ENCODE results near the gene CLDN25. TPM values are rescaled to one million over a fixed set of nuclear protein-coding genes. Genes with fewer than 3 reads are reported as not detected.

CLDN25 gene
- total and polyA plus RNA-seq, 3 experiments from 2014 or later = not detected

- peaks cover 9% of the 10 kb centered on the region for H3K36me3 ChIP-seq (ENCODE audit: insufficient read depth, low read length)
- H3K9me3 Mint-ChIP-seq = no peaks in the 10 kb centered on the region
- H3K4me1 ChIP-seq (ENCODE audit: insufficient read depth, low read length) = no peaks in the 10 kb centered on the region
- no peaks in the 10 kb centered on the region for H3K9me3 ChIP-seq (ENCODE audit: low read length)
- H3K27ac Mint-ChIP-seq = peak overlapping the region in 1 of 8 donors; percentile 66
- no peak for DNase-seq
- no peak overlapping the region for H3K4me3 ChIP-seq (ENCODE audit: low read length)
- H3K27me3 Mint-ChIP-seq = no peaks in the 10 kb centered on the region
- POLR2A ChIA-PET = no interaction called here
- no peak overlapping the region for H3K27ac ChIP-seq (ENCODE audit: low read depth, low read length)
- CTCF ChIA-PET = no interaction called here
- H3K4me1 Mint-ChIP-seq = peaks cover 0 to 3% (median 0%) of the 10 kb centered on the region in 3 donors
- no peak overlapping the region for H3K4me3 Mint-ChIP-seq
- H3K36me3 Mint-ChIP-seq = peaks cover 12 to 68% (median 17%) of the 10 kb centered on the region in 3 donors
- H3K27me3 ChIP-seq (ENCODE audit: insufficient read depth, low read length, poor library complexity, severe bottlenecking) = no peaks in the 10 kb centered on the region
Measured at GRCh38 chr11:113817162-113817561, 37.6 kb downstream of the CLDN25 start.

DNA sequence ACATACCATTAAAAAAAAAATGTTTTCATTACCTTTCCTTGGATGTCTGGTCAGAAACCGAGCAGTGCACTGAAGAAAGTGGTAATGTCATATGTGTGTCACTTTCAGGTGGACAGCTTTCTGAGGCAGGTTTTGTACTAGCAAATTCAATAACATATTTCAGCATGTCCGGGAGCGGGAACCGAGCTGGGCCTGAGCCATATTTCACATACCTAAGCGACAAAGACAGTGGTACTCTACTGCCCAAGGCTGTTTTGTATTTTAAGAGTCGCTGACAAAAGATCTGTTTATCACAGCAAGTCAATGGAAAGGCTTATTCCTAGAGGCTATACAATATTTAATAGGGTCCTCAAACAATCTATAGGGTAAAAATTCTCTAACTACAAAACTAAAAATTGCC lies 38.0 kb downstream of the CLDN25 start:
- Histone ChIP-seq H3K4me1 (ENCODE audit: insufficient read depth, low read length) (no peaks in the 10 kb centered on the region), H3K9me3 (ENCODE audit: low read length) (no peaks in the 10 kb centered on the region), H3K27ac (ENCODE audit: low read depth, low read length) (no peak overlapping the region), H3K4me3 (ENCODE audit: low read length) (no peak overlapping the region), H3K36me3 (ENCODE audit: insufficient read depth, low read length) (peaks cover 9% of the 10 kb centered on the region), H3K27me3 (ENCODE audit: insufficient read depth, low read length, poor library complexity, severe bottlenecking) (no peaks in the 10 kb centered on the region)
- no peaks in the 10 kb centered on the region for H3K9me3 Mint-ChIP-seq
- no peak overlapping the region for H3K4me3 Mint-ChIP-seq
- H3K27ac Mint-ChIP-seq = peak overlapping the region in 2 of 8 donors; percentile 45 to 66
- POLR2A ChIA-PET = no interaction called here
- no peaks in the 10 kb centered on the region for H3K27me3 Mint-ChIP-seq
- no peak for DNase-seq
- peaks cover 12 to 67% (median 18%) of the 10 kb centered on the region in 3 donors for H3K36me3 Mint-ChIP-seq
- H3K4me1 Mint-ChIP-seq = peaks cover 0 to 3% (median 0%) of the 10 kb centered on the region in 3 donors
- CTCF ChIA-PET = no interaction called here

DNA sequence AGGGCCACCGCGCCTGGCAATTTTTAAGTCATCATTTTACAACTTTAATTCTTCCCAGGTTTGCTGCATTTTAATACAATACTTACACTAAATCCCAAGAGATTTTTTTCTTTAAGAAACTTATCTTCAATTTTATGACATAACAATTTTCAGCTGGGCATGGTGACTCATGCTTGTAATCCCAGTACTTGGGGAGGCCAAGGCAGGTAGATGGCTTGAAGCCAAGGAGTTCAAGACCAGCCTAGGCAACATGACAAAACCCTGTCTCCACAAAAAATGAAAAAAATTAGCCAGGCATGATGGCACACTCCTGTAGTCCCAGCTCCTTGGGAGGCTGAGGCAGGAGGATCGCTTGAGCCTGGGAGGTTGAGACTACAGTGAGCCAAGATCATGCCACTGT lies 38.8 kb downstream of the CLDN25 start:
- Histone ChIP-seq H3K27me3 (ENCODE audit: insufficient read depth, low read length, poor library complexity, severe bottlenecking) (no peaks in the 10 kb centered on the region), H3K4me1 (ENCODE audit: insufficient read depth, low read length) (no peaks in the 10 kb centered on the region), H3K9me3 (ENCODE audit: low read length) (no peaks in the 10 kb centered on the region), H3K36me3 (ENCODE audit: insufficient read depth, low read length) (peaks cover 15% of the 10 kb centered on the region), H3K27ac (ENCODE audit: low read depth, low read length) (no peak overlapping the region), H3K4me3 (ENCODE audit: low read length) (no peak overlapping the region)
- Mint-ChIP-seq H3K4me1 (peaks cover 0 to 3% (median 0%) of the 10 kb centered on the region in 3 donors), H3K27me3 (no peaks in the 10 kb centered on the region), H3K9me3 (no peaks in the 10 kb centered on the region), H3K4me3 (no peak overlapping the region), H3K36me3 (peaks cover 16 to 65% (median 21%) of the 10 kb centered on the region in 3 donors), H3K27ac (no peak overlapping the region)
- ChIA-PET POLR2A (no interaction called here), CTCF (no interaction called here)
- no peak for DNase-seq

- Mint-ChIP-seq H3K4me3 (no peak overlapping the region), H3K4me1 (peaks cover 0 to 5% (median 2%) of the 10 kb centered on the region in 3 donors), H3K27ac (peak overlapping the region in 1 of 8 donors; percentile 64), H3K27me3 (no peaks in the 10 kb centered on the region), H3K36me3 (peaks cover 19 to 71% (median 40%) of the 10 kb centered on the region in 3 donors), H3K9me3 (no peaks in the 10 kb centered on the region)
- DNase-seq = no peak
- Histone ChIP-seq H3K36me3 (ENCODE audit: insufficient read depth, low read length) (peaks cover 9% of the 10 kb centered on the region), H3K27me3 (ENCODE audit: insufficient read depth, low read length, poor library complexity, severe bottlenecking) (no peaks in the 10 kb centered on the region), H3K4me1 (ENCODE audit: insufficient read depth, low read length) (no peaks in the 10 kb centered on the region), H3K27ac (ENCODE audit: low read depth, low read length) (no peak overlapping the region), H3K4me3 (ENCODE audit: low read length) (no peak overlapping the region), H3K9me3 (ENCODE audit: low read length) (no peaks in the 10 kb centered on the region)
- CTCF ChIA-PET = interaction anchor here (1.5 kb wide), 1 partner anchor 12 kb away, joined by 3 read pairs; no protein-coding TSS in a partner anchor
- POLR2A ChIA-PET = no interaction called here
Measured at GRCh38 chr11:113827477-113827876, 47.9 kb downstream of the CLDN25 start.

DNA sequence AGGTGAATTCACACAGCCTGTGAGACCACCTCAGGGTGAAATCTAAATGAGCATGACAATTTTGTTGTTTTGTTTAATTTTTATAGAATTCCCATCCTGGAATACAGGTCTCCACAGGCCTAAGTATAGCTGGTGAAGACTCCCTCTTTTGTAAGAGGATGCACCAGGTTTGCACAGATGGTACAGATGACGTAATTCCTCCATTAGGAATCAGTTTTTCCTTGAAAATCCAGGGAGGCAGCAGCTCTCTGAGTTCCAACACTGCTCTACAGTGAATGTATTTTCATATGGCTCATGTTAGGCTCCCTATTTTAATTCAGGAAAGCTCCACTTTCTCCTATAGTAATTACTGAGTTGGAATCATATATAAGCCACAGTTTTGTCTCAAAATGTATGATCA lies 48.6 kb downstream of the CLDN25 start:
- CTCF ChIA-PET = interaction anchor here (1.5 kb wide), 1 partner anchor 13 kb away, joined by 3 read pairs; no protein-coding TSS in a partner anchor
- no peak overlapping the region for H3K27ac ChIP-seq (ENCODE audit: low read depth, low read length)

DNA sequence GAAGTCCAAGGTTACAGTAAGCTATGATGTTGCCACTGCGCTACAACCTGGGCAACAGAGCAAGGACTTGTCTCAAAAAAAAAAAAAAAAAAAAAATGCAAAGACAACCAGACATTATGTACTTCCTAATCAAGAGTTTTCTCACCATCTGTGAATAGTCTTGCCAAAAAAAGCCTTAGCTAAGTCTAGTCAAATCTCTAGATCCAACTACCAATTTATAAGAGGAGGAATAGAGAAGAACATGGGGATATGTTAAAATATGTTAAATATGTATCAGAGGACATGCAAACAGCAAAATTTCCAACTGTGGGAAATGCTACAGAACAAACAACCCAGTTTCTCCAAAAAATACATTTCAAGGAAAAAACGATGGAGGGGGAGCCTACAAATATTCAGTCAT lies 50.2 kb downstream of the CLDN25 start:
- Mint-ChIP-seq H3K4me1 (peaks cover 0 to 5% (median 2%) of the 10 kb centered on the region in 3 donors), H3K9me3 (no peaks in the 10 kb centered on the region), H3K27me3 (no peaks in the 10 kb centered on the region), H3K27ac (peak overlapping the region in 2 of 8 donors; percentile 43 to 61), H3K4me3 (no peak overlapping the region), H3K36me3 (peaks cover 11 to 70% (median 35%) of the 10 kb centered on the region in 3 donors)
- H3K27me3 ChIP-seq (ENCODE audit: insufficient read depth, low read length, poor library complexity, severe bottlenecking) = no peaks in the 10 kb centered on the region
- POLR2A ChIA-PET = no interaction called here
- peaks cover 3% of the 10 kb centered on the region for H3K36me3 ChIP-seq (ENCODE audit: insufficient read depth, low read length)
- no peak for DNase-seq
- CTCF ChIA-PET = no interaction called here
- no peak overlapping the region for H3K27ac ChIP-seq (ENCODE audit: low read depth, low read length)
- no peak overlapping the region for H3K4me3 ChIP-seq (ENCODE audit: low read length)
- no peaks in the 10 kb centered on the region for H3K9me3 ChIP-seq (ENCODE audit: low read length)
- H3K4me1 ChIP-seq (ENCODE audit: insufficient read depth, low read length) = no peaks in the 10 kb centered on the region

More for the DNA sequence above, 48.6 kb downstream of the CLDN25 start:
- Mint-ChIP-seq H3K4me3 (no peak overlapping the region), H3K9me3 (no peaks in the 10 kb centered on the region), H3K27me3 (no peaks in the 10 kb centered on the region), H3K4me1 (peaks cover 0 to 5% (median 2%) of the 10 kb centered on the region in 3 donors), H3K36me3 (peaks cover 15 to 68% (median 39%) of the 10 kb centered on the region in 3 donors), H3K27ac (peak overlapping the region in 1 of 8 donors; percentile 38)
- Histone ChIP-seq H3K4me1 (ENCODE audit: insufficient read depth, low read length) (no peaks in the 10 kb centered on the region), H3K36me3 (ENCODE audit: insufficient read depth, low read length) (peaks cover 3% of the 10 kb centered on the region), H3K4me3 (ENCODE audit: low read length) (no peak overlapping the region), H3K27me3 (ENCODE audit: insufficient read depth, low read length, poor library complexity, severe bottlenecking) (no peaks in the 10 kb centered on the region), H3K9me3 (ENCODE audit: low read length) (no peaks in the 10 kb centered on the region)
- POLR2A ChIA-PET = no interaction called here
- DNase-seq = no peak

Other genes starting within 250 kb of the CLDN25 start
- gene TMPRSS5, start 73.5 kb upstream of the CLDN25 start, total RNA-seq = under 1 TPM; 0.26 to 0.40 TPM
- gene TMPRSS5, start 73.5 kb upstream of the CLDN25 start, polyA plus RNA-seq = not detected
- gene ZW10, start 6.1 kb upstream of the CLDN25 start, total RNA-seq = 10 to 100 TPM; 21.3 to 24.7 TPM
- 15.5 TPM for gene ZW10, start 6.1 kb upstream of the CLDN25 start, polyA plus RNA-seq
- gene USP28, start 95.8 kb downstream of the CLDN25 start, total RNA-seq = 10 to 100 TPM; 18.7 to 21.4 TPM
- 63.1 TPM for gene USP28, start 95.8 kb downstream of the CLDN25 start, polyA plus RNA-seq
- not detected for gene HTR3B, start 125.0 kb downstream of the CLDN25 start, total RNA-seq
- gene HTR3B, start 125.0 kb downstream of the CLDN25 start, polyA plus RNA-seq = not detected
- gene HTR3A, start 195.3 kb downstream of the CLDN25 start, total RNA-seq = not detected
- not detected for gene HTR3A, start 195.3 kb downstream of the CLDN25 start, polyA plus RNA-seq